HCT116 (cell line): Measurements from ENCODE around the gene SUPT20HL1. TPM values are rescaled to one million over a fixed set of nuclear protein-coding genes. Genes with fewer than 3 reads are reported as not detected.

Experiments
- ATAC-seq: fragments of 200-7000 bp; cut with Tn5 transposase; 2 replicates; pipeline ENCODE4 v1.9.1; 2020; ENCODE audit warnings: mild to moderate bottlenecking, moderate library complexity
- BruUV-seq: library from RNA; stranded (reverse); fragments of 400-500 nt; replicated peaks from 2 replicates; lab custom pipeline; 2021; lab: Mats Ljungman, UMichigan
- CTCF ChIA-PET: fragments of 300-600 bp; sonication (Branson Sonifier 250); formaldehyde crosslinking; loops from one replicate; lab custom pipeline; 2021; ENCODE audit warnings: antibody characterized with exemption; lab: Charles Lee
- POLR2A ChIA-PET: fragments of 300-600, 350-600 bp; sonication (Branson Sonifier 250); formaldehyde crosslinking; loops from one replicate; lab custom pipeline; 2021; ENCODE audit warnings: antibody characterized with exemption; lab: Charles Lee
- RAD21 ChIA-PET, 2 experiments: fragments of 300-600 bp; sonication (Branson Sonifier 250); formaldehyde crosslinking; loops; one replicate each; lab custom pipeline; 2023; ENCODE audit warnings: low total read pairs in 2 of 2; ENCODE audit not compliant: uncharacterized antibody in 2 of 2, unreplicated experiment in 2 of 2, low non-redundant PET in 1 of 2; lab: Charles Lee
- DNase-seq: peaks from one replicate; pipeline ENCODE4 v3.0.0-alpha.2; 2010; ENCODE audit warnings: low read depth, low spot score
- H2AFZ ChIP-seq: fragments of 200-600 bp; shearing (Covaris generic), sonication (generic); 2 replicates; pipeline ENCODE4 v1.6.1; 2017; ENCODE audit warnings: low read depth, mixed run types, mixed read lengths, antibody characterized with exemption, low read length; ENCODE audit not compliant: poor library complexity, severe bottlenecking
- H3K27ac ChIP-seq: 2 replicates; pipeline ENCODE4 v1.5.1; 2012; ENCODE audit warnings: low read depth, low read length
- H3K27me3 ChIP-seq: fragments of 200-600 bp; sonication (generic); 2 replicates; pipeline ENCODE4 v1.6.1; 2016; ENCODE audit warnings: mixed run types, low read length, mixed read lengths; ENCODE audit not compliant: insufficient read depth
- H3K36me3 ChIP-seq, 2 experiments: fragments of 200-500 bp in 1 of 2; fragments of 200-600 bp in 1 of 2; sonication (Bioruptor generic) in 1 of 2; sonication (generic) in 1 of 2; 2 replicates each; pipeline versions ENCODE4 v1.5.1 to v1.6.1; 2014 to 2016; ENCODE audit warnings: low read length in 2 of 2, inconsistent platforms in 1 of 2, mixed read lengths in 1 of 2, mixed run types in 1 of 2; ENCODE audit not compliant: insufficient read depth in 2 of 2, control insufficient read depth in 1 of 2
- H3K4me1 ChIP-seq, 2 experiments: fragments of 200-600 bp in 1 of 2; sonication (generic) in 1 of 2; 2 replicates each; pipeline versions ENCODE4 v1.5.1 to v1.6.1; 2012 to 2017; ENCODE audit warnings: low read length in 2 of 2, inconsistent platforms in 1 of 2, mild to moderate bottlenecking in 1 of 2, mixed read lengths in 1 of 2, mixed run types in 1 of 2, moderate library complexity in 1 of 2; ENCODE audit not compliant: insufficient read depth in 2 of 2, control insufficient read depth in 1 of 2
- H3K4me2 ChIP-seq: fragments of 200-600 bp; sonication (generic); 2 replicates; pipeline ENCODE4 v1.6.1; 2017; ENCODE audit warnings: mixed run types, low read length, mixed read lengths
- H3K4me3 ChIP-seq, 2 experiments: fragments of 200-600 bp in 1 of 2; sonication (generic) in 1 of 2; replicated peaks in 1 of 2; 2 replicates each; pipeline ENCODE4 v1.5.1; 2011 to 2016; ENCODE audit warnings: low read length in 2 of 2, control low read depth in 1 of 2, low read depth in 1 of 2, mild to moderate bottlenecking in 1 of 2, mixed read lengths in 1 of 2, mixed run types in 1 of 2
- H3K79me2 ChIP-seq: fragments of 200-600 bp; sonication (generic); 2 replicates; pipeline ENCODE4 v1.6.1; 2017; ENCODE audit warnings: mild to moderate bottlenecking, mixed run types, low read length, moderate library complexity, mixed read lengths; ENCODE audit not compliant: insufficient read depth
- H3K9ac ChIP-seq: fragments of 200-600 bp; sonication (generic); 2 replicates; pipeline ENCODE4 v1.6.1; 2016; ENCODE audit warnings: low read length, mixed read lengths
- H3K9me2 ChIP-seq: fragments of 200-600 bp; sonication (generic), shearing (Covaris generic); 2 replicates; pipeline ENCODE4 v1.6.1; 2017; ENCODE audit warnings: mixed run types, mild to moderate bottlenecking, moderate library complexity; ENCODE audit not compliant: insufficient read depth
- H3K9me3 ChIP-seq, 2 experiments: fragments of 200-500 bp in 1 of 2; fragments of 200-600 bp in 1 of 2; sonication (Bioruptor generic) in 1 of 2; sonication (generic) in 1 of 2; 2 replicates each; pipeline ENCODE4 v1.6.1; 2014 to 2017; ENCODE audit warnings: low read length in 2 of 2, mixed read lengths in 2 of 2, inconsistent platforms in 1 of 2, low read depth in 1 of 2, mild to moderate bottlenecking in 1 of 2, mixed run types in 1 of 2, moderate library complexity in 1 of 2; ENCODE audit not compliant: control insufficient read depth in 1 of 2, insufficient read depth in 1 of 2
- H4K20me1 ChIP-seq: fragments of 200-600 bp; sonication (generic), shearing (Covaris generic); 2 replicates; pipeline ENCODE4 v1.6.1; 2017; ENCODE audit warnings: mixed run types, mild to moderate bottlenecking, moderate library complexity; ENCODE audit not compliant: insufficient read depth
- ATF3 ChIP-seq: IDR thresholded peaks from 2 replicates; pipeline ENCODE4 v1.6.1; 2012
- CBX3 ChIP-seq: IDR thresholded peaks from 2 replicates; pipeline ENCODE4 v1.6.1; 2012; ENCODE audit warnings: low read depth
- CTCF ChIP-seq, 3 experiments: fragments of 200-600 bp in 1 of 3; sonication (generic) in 1 of 3; IDR thresholded peaks in 2 of 3; conservative IDR thresholded peaks in 1 of 3; 2 replicates each; pipeline ENCODE4 v1.5.1; 2012 to 2017; ENCODE audit warnings: low read depth in 2 of 3, low read length in 2 of 3, antibody characterized with exemption in 1 of 3, borderline replicate concordance in 1 of 3, control low read depth in 1 of 3, mild to moderate bottlenecking in 1 of 3, mixed read lengths in 1 of 3, mixed run types in 1 of 3, moderate library complexity in 1 of 3; ENCODE audit not compliant: insufficient read depth in 1 of 3
- EGR1 ChIP-seq: IDR thresholded peaks from 2 replicates; pipeline ENCODE4 v1.6.1; 2012; ENCODE audit warnings: low read depth
- ELF1 ChIP-seq: IDR thresholded peaks from 2 replicates; pipeline ENCODE4 v1.6.1; 2012; ENCODE audit warnings: low read depth, borderline replicate concordance
- EZH2 ChIP-seq: fragments of 200-600 bp; sonication (generic); IDR thresholded peaks from 2 replicates; pipeline ENCODE4 v1.6.1; 2017; ENCODE audit warnings: antibody characterized with exemption, mixed run types
- EZH2phosphoT487 ChIP-seq: fragments of 200-600 bp; IDR thresholded peaks from 2 replicates; pipeline ENCODE4 v1.6.1; 2018; ENCODE audit warnings: antibody characterized with exemption, borderline replicate concordance
- RAD21 ChIP-seq: IDR thresholded peaks from 2 replicates; pipeline ENCODE4 v1.6.1; 2012; ENCODE audit warnings: low read depth, mild to moderate bottlenecking
- REST ChIP-seq: IDR thresholded peaks from 2 replicates; pipeline ENCODE4 v1.6.1; 2012; ENCODE audit warnings: low read depth
- YY1 ChIP-seq: IDR thresholded peaks from 2 replicates; pipeline ENCODE4 v1.6.1; 2011; ENCODE audit warnings: low read length, low read depth, moderate library complexity, mild to moderate bottlenecking; ENCODE audit not compliant: insufficient replicate concordance; ENCODE audit errors: extremely low read depth
- ZBTB33 ChIP-seq: IDR thresholded peaks from 2 replicates; pipeline ENCODE4 v1.6.1; 2011; ENCODE audit warnings: mild to moderate bottlenecking, low read length, moderate library complexity; ENCODE audit not compliant: insufficient replicate concordance; ENCODE audit errors: extremely low read depth
- ZFX ChIP-seq: fragments of 450-650 bp; IDR thresholded peaks from 2 replicates; pipeline ENCODE4 v1.6.1; 2017
- ZNF274 ChIP-seq: fragments of 200-500 bp; sonication (Bioruptor generic); IDR thresholded peaks from 2 replicates; pipeline ENCODE4 v1.6.1; 2014; ENCODE audit warnings: mild to moderate bottlenecking, low read depth, low read length, inconsistent platforms
- intact Hi-C: fragments of 100-400 bp; cut with micrococcal nuclease; formaldehyde crosslinking; loops from 2 replicates; pipeline ENCODE4 v1.10.0; 2022
- total RNA-seq: library from RNA; stranded (reverse); gene quantifications from one replicate; pipeline ENCODE4 v1.2.1, GENCODE V29; 2021; ENCODE audit not compliant: unreplicated experiment
- TF ChIP-seq, protein P1 (sequence below): IDR thresholded peaks from 2 replicates; pipeline ENCODE4 v1.6.1; 2012

The SUPT20HL1 gene
- total RNA-seq, 1 experiment from 2014 or later, result not detected

DNA sequence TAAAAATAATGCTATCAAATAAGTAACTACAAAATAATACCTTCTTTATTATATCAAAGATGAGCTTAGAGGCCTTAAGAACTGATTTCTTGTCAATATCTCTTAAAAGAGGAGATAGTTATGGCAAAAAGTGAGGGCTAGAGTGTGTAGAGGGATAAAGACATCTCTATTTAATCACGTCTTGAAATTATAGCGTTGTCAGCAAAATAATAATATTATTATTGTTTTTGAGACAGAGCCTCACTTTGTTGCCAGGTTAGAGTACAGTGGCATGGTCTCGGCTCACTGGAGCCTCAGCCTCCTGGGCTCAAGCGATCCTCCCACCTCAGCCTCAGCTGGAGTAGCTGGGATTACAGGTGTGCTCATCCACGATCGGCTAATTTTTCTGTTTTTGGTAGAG lies 18.3 kb downstream of the SUPT20HL1 start:
- CTCF ChIA-PET, result no interaction called here
- Histone ChIP-seq H3K27ac (no peak overlapping the region), H3K36me3 (no peaks in the 10 kb centered on the region), H3K79me2 (no peaks in the 10 kb centered on the region), H3K4me2 (no peak overlapping the region), H3K9ac (no peak overlapping the region), H3K27me3 (no peaks in the 10 kb centered on the region), H2AFZ (no peak overlapping the region), H3K9me2 (no peaks in the 10 kb centered on the region), H3K9me3 (no peaks in the 10 kb centered on the region), H3K4me3 (no peak overlapping the region), H4K20me1 (no peaks in the 10 kb centered on the region), H3K4me1 (no peaks in the 10 kb centered on the region)
- ATAC-seq, result no peak
- intact Hi-C loops, result no loop called here
- no peak for DNase-seq
- no peak for TF ChIP-seq ELF1
- no peak for TF ChIP-seq EZH2phosphoT487
- no peak for TF ChIP-seq CTCF (IDR thresholded peaks at IDR 0.05 in 2 of 3, conservative IDR thresholded peaks at IDR 0.05 in 1 of 3; ENCODE audit: borderline replicate concordance in 1 of 3, insufficient read depth in 1 of 3, low read depth in 2 of 3, low read length in 2 of 3)
- TF ChIP-seq REST, result no peak
- TF ChIP-seq YY1, result no peak
- TF ChIP-seq RAD21, result no peak
- no peak for TF ChIP-seq EGR1
- no peak for TF ChIP-seq EZH2
- no peak for TF ChIP-seq ZNF274
- no peak for TF ChIP-seq ZBTB33
- TF ChIP-seq ZFX, result no peak
- TF ChIP-seq ATF3, result no peak
- TF ChIP-seq CBX3, result no peak
- TF ChIP-seq, protein P1, sequence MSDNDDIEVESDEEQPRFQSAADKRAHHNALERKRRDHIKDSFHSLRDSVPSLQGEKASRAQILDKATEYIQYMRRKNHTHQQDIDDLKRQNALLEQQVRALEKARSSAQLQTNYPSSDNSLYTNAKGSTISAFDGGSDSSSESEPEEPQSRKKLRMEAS, result no peak
- no TSS peak for BruUV-seq
- RAD21 ChIA-PET, result no interaction called here
- POLR2A ChIA-PET, result no interaction called here
